Smooth muscle cell (in vitro differentiated cells): ENCODE data around the gene KDM3B. TPM values are rescaled to one million over a fixed set of nuclear protein-coding genes. Genes with fewer than 3 reads are reported as not detected.

ENCODE experiments used
- DNase-seq: peaks from one replicate; lab custom pipeline; 2025; ENCODE audit not compliant: unreplicated experiment; lab: John Stamatoyannopoulos, UW
- H2AFZ ChIP-seq: fragments of 200-600 bp; sonication (generic); 2 replicates; pipeline ENCODE4 v1.6.0; 2016; ENCODE audit warnings: antibody characterized with exemption, low read depth, mild to moderate bottlenecking
- H3F3A ChIP-seq: fragments of 200-600 bp; sonication (generic); 2 replicates; pipeline ENCODE4 v1.6.0; 2017; ENCODE audit warnings: antibody characterized with exemption, low read depth
- H3K27ac ChIP-seq: fragments of 200-600 bp; sonication (generic); 2 replicates; pipeline ENCODE4 v1.5.1; 2016; ENCODE audit warnings: low read depth, mild to moderate bottlenecking
- H3K27me3 ChIP-seq: fragments of 200-600 bp; sonication (generic); 2 replicates; pipeline ENCODE4 v1.6.1; 2016; ENCODE audit warnings: low read depth, mild to moderate bottlenecking
- H3K36me3 ChIP-seq: fragments of 200-600 bp; sonication (generic); 2 replicates; pipeline ENCODE4 v1.5.1; 2016; ENCODE audit warnings: low read depth
- H3K4me1 ChIP-seq: fragments of 200-600 bp; sonication (generic); 2 replicates; pipeline ENCODE4 v1.5.1; 2016; ENCODE audit warnings: low read depth
- H3K4me2 ChIP-seq: fragments of 200-600 bp; sonication (generic); 2 replicates; pipeline ENCODE4 v1.6.0; 2016; ENCODE audit warnings: mild to moderate bottlenecking
- H3K4me3 ChIP-seq: fragments of 200-600 bp; sonication (generic); 2 replicates; pipeline ENCODE4 v1.5.1; 2016; ENCODE audit warnings: mild to moderate bottlenecking
- H3K79me2 ChIP-seq: fragments of 200-600 bp; sonication (generic); 2 replicates; pipeline ENCODE4 v1.6.0; 2016; ENCODE audit warnings: low read depth, mild to moderate bottlenecking
- H3K9ac ChIP-seq: fragments of 200-600 bp; sonication (generic); 2 replicates; pipeline ENCODE4 v1.6.0; 2016; ENCODE audit warnings: low read depth
- H3K9me3 ChIP-seq: fragments of 200-600 bp; sonication (generic); replicated peaks from 2 replicates; pipeline ENCODE4 v1.5.1; 2016; ENCODE audit warnings: low read depth
- H4K20me1 ChIP-seq: fragments of 200-600 bp; sonication (generic); 2 replicates; pipeline ENCODE4 v1.6.0; 2016; ENCODE audit warnings: low read depth
- CTCF ChIP-seq: fragments of 200-600 bp; sonication (generic); IDR thresholded peaks from 2 replicates; pipeline ENCODE4 v1.5.1; 2017; ENCODE audit warnings: borderline replicate concordance, mild to moderate bottlenecking, antibody characterized with exemption; ENCODE audit not compliant: insufficient read depth, poor library complexity, severe bottlenecking
- WGBS: methylation state at CpG from one replicate; pipeline ENCODE4 v1.1.7; 2016; ENCODE audit warnings: low lambda C conversion rate; 5-methylcytosine and 5-hydroxymethylcytosine counted together
- polyA plus RNA-seq: library from polyadenylated mRNA; unstranded; fragments of >200 nt; fragmentation: Nextera tagmentation; extraction: Ambion mirVana; gene quantifications from 2 replicates; pipeline ENCODE4 v1.2.1, GENCODE V29; 2016
- total RNA-seq: library from RNA; depleted of rRNA; stranded (reverse); fragments of >200 nt; gene quantifications from 2 replicates; pipeline ENCODE4 v1.2.3, GENCODE V29; 2014

KDM3B gene
- total and polyA plus RNA-seq, 2 experiments from 2014 or later: 16.5 to 43.1 TPM

- no peak overlapping the region for H2AFZ ChIP-seq
- peaks cover 9% of the 10 kb centered on the region for H3K79me2 ChIP-seq
- peak; percentile 89 for DNase-seq
- peak overlapping the region; percentile 88 for H3K9ac ChIP-seq
- no peaks in the 10 kb centered on the region for H3K9me3 ChIP-seq
- H3K4me3 ChIP-seq: peak overlapping the region; percentile 79
- peak overlapping the region; percentile 96 for H3K27ac ChIP-seq
- peak overlapping the region; percentile 92 for H3K4me2 ChIP-seq
- H3K27me3 ChIP-seq: no peaks in the 10 kb centered on the region
- TF ChIP-seq CTCF: peak; percentile 80
- H3K36me3 ChIP-seq: peaks cover 4% of the 10 kb centered on the region
- H4K20me1 ChIP-seq: peaks cover 36% of the 10 kb centered on the region
- under 1% methylated on average over 21 of the region's 34 CpGs for WGBS
- H3K4me1 ChIP-seq: peaks cover 7% of the 10 kb centered on the region
- peaks cover 27% of the 10 kb centered on the region for H3F3A ChIP-seq
These were observed 111.5 kb downstream of the KDM3B start for GRCh38 chr5:138464008-138464387.

DNA sequence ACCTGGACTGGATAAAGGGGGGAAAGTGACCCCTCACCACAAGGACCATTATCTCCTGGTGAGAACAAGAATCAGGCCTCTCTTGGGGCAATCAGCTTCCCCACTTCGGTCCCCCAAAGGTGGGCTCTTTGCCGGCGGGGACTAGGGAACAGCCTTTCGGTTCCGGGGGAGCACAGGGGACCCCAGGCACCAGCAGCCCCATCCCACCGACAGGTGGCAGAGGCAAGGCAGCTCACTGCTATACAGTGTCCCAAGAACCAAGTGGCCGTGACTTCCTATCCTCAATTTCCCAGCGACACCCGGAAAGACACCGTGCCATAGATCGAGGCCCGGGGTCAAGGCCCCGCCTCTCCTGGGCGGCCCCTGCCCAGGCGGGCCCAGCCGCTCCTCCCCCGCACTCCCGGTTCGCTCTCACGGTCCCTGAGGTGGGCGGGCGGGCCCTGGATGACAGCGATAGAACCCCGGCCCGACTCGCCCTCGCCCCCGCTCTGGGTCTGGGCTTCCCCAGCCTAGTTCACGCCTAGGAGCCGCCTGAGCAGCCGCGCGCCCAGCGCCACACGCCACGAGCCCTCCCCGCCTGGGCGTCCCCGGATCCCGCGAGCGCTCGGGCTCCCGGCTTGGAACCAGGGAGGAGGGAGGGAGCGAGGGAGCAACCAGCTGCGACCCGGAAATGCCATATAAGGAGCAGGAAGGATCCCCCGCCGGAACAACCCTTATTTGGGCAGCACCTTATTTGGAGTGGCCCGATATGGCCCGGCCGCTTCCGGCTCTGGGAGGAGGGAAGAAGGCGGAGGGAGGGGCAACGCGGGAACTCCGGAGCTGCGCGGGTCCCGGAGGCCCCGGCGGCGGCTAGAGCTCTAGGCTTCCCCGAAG lies 112.1 kb downstream of the KDM3B start:
- Histone ChIP-seq H3K4me1 (peaks cover 7% of the 10 kb centered on the region), H3K9me3 (no peaks in the 10 kb centered on the region), H3K9ac (peak overlapping the region; percentile 88), H3K4me3 (peak overlapping the region; percentile 79), H2AFZ (no peak overlapping the region), H3K4me2 (peak overlapping the region; percentile 92), H3K27me3 (no peaks in the 10 kb centered on the region), H3K36me3 (peaks cover 4% of the 10 kb centered on the region), H3K79me2 (peaks cover 9% of the 10 kb centered on the region), H4K20me1 (peaks cover 42% of the 10 kb centered on the region), H3K27ac (peak overlapping the region; percentile 96), H3F3A (peaks cover 30% of the 10 kb centered on the region)
- WGBS: under 1% methylated on average over 52 of the region's 64 CpGs
- peak; percentile 2 for TF ChIP-seq CTCF
- DNase-seq: peak; percentile 99

DNA sequence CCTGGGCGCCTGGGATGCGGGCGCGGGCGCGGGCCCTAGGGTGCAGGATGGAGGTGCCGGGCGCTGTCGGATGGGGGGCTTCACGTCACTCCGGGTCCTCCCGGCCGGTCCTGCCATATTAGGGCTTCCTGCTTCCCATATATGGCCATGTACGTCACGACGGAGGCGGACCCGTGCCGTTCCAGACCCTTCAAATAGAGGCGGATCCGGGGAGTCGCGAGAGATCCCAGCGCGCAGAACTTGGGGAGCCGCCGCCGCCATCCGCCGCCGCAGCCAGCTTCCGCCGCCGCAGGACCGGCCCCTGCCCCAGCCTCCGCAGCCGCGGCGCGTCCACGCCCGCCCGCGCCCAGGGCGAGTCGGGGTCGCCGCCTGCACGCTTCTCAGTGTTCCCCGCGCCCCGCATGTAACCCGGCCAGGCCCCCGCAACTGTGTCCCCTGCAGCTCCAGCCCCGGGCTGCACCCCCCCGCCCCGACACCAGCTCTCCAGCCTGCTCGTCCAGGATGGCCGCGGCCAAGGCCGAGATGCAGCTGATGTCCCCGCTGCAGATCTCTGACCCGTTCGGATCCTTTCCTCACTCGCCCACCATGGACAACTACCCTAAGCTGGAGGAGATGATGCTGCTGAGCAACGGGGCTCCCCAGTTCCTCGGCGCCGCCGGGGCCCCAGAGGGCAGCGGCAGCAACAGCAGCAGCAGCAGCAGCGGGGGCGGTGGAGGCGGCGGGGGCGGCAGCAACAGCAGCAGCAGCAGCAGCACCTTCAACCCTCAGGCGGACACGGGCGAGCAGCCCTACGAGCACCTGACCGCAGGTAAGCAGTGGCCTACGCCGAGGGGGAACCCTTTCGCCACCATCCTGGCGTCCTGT lies 113.0 kb downstream of the KDM3B start, which contains the start of gene EGR1:
Gene EGR1 (plus strand): TSS at position 219 of the 864 bp plus-strand sequence. CDS start 283 bp downstream, at position 502.
- WGBS: 1% methylated on average over 70 of the region's 85 CpGs
- H3K4me2 ChIP-seq: peak within 1 kb of the TSS; percentile 92
- peaks cover 9% of the 10 kb centered on the region for H3K79me2 ChIP-seq
- peaks cover 45% of the 10 kb centered on the region for H4K20me1 ChIP-seq
- H3K4me1 ChIP-seq: peaks cover 7% of the 10 kb centered on the region
- TF ChIP-seq CTCF: no peak
- H3K9me3 ChIP-seq: no peaks in the 10 kb centered on the region
- peak within 1 kb of the TSS; percentile 79 for H3K4me3 ChIP-seq
- peak; percentile 99 for DNase-seq
- H2AFZ ChIP-seq: no peak within 1 kb of the TSS
- H3K9ac ChIP-seq: peak within 1 kb of the TSS; percentile 88
- H3F3A ChIP-seq: peaks cover 30% of the 10 kb centered on the region
- peaks cover 4% of the 10 kb centered on the region for H3K36me3 ChIP-seq
- no peaks in the 10 kb centered on the region for H3K27me3 ChIP-seq
- peak within 1 kb of the TSS; percentile 96 for H3K27ac ChIP-seq
